GM12872 (cell line): ENCODE results near the gene CAND2.

ENCODE experiments used
- TF ChIP-seq, protein P1 (sequence below): IDR thresholded peaks from 3 replicates; pipeline ENCODE4 v1.5.1; 2011; ENCODE audit warnings: low read depth, mild to moderate bottlenecking, low read length, moderate library complexity; ENCODE audit not compliant: insufficient read depth

The CAND2 gene

DNA sequence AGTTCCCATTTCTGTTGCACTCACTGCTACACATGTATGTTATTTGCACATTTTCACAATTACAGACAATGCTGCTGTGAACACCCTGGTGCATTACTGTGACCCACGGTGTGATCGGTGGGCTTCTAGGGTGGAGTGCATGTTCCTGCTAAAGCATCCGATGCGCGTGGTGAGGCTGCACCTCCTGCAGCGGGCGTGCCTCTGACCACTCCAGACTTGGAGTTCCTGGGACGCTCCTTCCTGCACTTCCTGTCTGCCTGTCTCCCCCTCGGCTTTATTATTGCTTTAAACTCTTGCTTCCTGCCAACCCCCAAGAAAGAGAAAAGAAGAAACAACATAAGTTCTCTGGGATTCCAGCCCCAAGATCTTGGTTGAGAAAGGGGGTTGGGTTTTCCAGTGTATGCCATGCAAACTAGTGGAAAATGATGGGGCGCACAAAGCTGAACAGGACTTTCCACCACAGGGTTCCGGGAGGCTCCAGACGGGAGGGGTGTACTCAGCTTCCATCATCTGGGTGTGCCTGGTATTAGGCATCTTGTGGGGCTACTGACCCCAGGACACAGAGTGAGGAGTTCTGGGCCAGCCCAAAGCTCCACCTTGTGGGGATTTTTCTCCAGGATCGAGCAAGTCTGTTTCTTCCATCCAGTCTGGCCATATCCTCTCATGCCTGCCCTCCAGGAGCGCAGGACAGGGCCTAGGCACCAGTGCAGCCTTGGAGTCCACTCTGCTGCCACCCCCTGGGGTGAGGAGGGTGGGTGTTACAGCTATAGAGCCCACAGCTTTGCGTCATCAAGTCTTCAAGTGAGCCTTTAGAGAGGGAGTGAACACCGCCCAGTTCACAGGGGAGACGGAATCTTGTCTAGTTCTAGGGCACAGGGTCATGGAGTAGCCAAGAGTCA, 33.7 kb downstream of the CAND2 start:
- TF ChIP-seq, protein P1, sequence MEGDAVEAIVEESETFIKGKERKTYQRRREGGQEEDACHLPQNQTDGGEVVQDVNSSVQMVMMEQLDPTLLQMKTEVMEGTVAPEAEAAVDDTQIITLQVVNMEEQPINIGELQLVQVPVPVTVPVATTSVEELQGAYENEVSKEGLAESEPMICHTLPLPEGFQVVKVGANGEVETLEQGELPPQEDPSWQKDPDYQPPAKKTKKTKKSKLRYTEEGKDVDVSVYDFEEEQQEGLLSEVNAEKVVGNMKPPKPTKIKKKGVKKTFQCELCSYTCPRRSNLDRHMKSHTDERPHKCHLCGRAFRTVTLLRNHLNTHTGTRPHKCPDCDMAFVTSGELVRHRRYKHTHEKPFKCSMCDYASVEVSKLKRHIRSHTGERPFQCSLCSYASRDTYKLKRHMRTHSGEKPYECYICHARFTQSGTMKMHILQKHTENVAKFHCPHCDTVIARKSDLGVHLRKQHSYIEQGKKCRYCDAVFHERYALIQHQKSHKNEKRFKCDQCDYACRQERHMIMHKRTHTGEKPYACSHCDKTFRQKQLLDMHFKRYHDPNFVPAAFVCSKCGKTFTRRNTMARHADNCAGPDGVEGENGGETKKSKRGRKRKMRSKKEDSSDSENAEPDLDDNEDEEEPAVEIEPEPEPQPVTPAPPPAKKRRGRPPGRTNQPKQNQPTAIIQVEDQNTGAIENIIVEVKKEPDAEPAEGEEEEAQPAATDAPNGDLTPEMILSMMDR = 0 out of 3 replicates have a peak, but pooled peaks have one; percentile 12

- TF ChIP-seq, protein P1 = peak; percentile 40; the same call in 2 of the 3 replicates
Observed at GRCh38 chr3:12830785-12831156, 34.3 kb downstream of the CAND2 start.

GRCh38 chr3:12831301-12831866, 34.9 kb downstream of the CAND2 start:
- TF ChIP-seq, protein P1 = no peak

DNA sequence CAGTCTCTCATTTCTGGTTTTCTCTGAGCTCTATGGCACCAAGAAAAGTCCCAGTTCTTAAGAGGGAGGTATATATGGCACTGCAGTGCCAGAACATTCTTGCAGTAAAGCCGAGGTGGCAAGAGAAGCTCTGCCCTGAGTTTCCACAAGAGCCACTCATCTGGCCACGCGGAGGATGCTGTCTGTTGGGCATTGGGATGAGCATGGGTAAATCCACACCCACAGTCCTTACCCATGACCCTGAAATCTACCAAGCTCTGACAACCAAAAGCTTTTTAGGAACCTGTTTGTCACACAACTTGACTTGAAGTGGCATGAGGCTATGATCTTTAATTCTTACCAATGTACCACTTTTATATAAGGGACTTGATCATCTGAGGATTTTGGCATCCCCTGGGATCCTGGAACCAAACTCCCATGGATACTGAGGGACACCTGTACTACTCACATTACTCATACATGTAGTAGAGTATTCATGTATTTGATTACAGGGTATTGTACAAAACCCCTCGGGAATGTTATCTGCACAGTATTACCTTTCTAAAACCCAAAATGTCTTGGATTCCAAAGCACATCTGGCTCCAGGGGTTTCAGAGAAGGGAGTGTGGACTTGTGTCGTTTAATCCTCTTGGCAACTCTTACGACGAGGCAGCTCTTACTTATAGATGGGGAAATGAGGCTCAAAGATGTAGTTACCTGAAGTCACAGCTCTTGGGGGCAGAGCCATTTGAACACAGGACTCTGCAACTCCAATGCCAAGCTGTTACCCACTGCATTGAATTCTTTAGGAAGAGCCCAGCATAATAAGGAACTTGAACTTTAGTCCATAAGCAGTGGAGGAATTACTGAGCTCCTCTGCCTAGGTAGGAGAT, 36.1 kb downstream of the CAND2 start:
- TF ChIP-seq, protein P1 = no peak

DNA sequence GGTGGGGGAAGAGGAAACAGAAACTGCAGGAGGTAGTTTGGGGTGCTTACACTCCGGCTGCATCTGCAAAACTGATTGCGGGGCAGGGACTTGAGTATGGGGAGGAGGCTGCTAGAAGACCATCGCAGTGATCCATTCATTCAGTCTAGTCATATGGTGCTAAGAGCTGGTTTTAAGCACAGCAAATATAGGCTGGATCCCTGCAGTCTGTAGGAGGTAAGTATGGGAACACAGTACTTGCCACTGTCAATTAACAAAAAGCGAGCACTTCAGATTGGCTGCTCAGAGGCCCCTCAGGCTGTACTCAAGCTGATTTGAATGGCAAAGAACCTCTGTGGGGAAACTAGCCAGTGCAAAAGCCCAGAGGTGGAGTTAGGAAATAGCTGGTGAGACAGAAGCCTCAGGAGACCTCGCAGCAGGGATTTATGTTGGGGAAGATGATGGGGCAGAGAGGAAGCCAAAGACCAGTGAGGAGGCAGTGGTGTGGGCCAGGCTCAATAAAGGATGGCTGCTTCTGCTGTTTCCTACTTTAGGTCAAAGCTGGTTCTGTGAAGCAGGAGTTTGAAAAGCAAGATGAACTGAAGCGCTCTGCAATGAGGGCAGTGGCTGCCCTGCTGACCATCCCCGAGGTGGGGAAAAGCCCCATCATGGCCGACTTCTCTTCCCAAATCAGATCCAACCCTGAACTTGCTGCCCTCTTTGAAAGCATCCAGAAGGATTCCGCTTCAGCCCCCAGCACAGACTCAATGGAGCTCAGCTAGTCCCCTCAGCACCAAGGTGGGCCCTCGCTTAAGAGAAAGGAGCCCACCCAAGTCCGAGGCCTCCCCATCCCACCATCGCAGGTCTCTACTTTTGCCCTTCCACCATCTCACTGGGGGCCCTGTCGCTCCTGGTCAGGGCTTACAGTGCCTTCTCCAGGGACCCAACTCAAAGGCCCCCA, 37.0 kb downstream of the CAND2 start:
- TF ChIP-seq, protein P1 = no peak

DNA sequence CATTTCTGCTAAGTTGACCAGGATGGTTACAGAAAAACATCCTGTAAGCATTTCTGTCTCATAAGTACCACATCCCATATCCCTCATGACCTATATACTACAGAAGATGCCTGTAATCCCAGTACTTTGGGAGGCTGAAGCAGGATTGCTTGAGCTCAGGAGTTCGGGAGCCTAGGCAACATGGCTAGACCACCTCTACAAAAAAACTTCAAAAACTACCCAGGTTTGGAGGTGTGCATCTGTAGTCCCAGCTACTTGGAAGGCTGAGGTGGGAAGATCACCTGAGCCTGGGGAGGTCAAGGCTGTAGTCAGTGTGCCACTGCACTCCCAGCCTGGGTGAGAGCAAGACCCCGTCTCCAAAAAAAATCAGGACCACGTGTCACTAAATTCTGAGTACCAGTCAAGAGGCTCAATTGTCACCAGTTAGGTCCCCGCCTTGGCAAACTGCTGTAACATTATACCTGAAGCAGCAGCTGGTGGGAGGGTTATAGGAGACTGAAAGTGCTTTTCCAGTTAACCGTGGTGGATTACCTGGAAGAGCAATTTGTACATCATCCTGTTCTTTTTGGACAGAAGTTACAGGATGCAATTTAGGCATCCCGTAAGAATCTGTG, 38.7 kb downstream of the CAND2 start:
- TF ChIP-seq, protein P1 = no peak
